Epithelial cell of esophagus (primary cell): ENCODE results near the gene SUGCT.

ENCODE experiments used
- DNase-seq: peaks from one replicate; pipeline ENCODE4 v3.0.0; 2010; ENCODE audit warnings: low read depth
- H3K4me3 ChIP-seq: 2 replicates; pipeline ENCODE4 v1.5.1; 2011; ENCODE audit warnings: mild to moderate bottlenecking, low read length, control low read depth
- TF ChIP-seq, protein P1 (sequence below): IDR thresholded peaks from 2 replicates; pipeline ENCODE4 v1.5.1; 2011; ENCODE audit warnings: low read depth, mild to moderate bottlenecking, low read length, control low read depth, inconsistent platforms; ENCODE audit not compliant: insufficient read depth; ENCODE audit errors: missing control alignments

SUGCT gene

DNA sequence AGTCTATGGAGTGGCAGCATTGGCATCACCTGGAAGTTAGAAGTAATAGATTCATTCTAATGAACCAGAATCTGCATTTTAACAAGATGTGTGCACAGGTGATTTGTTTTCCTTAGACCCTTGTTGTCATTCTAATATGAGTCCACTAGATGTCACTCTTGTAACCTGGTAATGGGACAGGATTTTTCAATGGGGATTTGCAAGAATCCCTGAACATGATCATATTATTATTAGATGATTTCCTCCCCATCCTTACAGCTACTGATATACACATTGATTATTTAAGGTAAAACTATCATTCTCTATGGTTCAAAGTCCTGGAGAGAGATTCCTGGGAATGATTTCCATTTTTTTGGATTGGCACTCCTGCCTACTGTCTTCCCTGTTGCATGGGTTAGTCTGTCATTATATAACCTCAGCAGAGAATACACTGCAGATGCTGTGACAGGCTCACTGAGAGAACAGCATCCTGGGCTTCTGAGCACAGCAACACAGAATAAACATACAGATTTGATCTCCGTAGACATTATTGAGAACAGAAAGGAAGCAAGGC is 194.9 kb downstream of the SUGCT start:
- TF ChIP-seq, protein P1, sequence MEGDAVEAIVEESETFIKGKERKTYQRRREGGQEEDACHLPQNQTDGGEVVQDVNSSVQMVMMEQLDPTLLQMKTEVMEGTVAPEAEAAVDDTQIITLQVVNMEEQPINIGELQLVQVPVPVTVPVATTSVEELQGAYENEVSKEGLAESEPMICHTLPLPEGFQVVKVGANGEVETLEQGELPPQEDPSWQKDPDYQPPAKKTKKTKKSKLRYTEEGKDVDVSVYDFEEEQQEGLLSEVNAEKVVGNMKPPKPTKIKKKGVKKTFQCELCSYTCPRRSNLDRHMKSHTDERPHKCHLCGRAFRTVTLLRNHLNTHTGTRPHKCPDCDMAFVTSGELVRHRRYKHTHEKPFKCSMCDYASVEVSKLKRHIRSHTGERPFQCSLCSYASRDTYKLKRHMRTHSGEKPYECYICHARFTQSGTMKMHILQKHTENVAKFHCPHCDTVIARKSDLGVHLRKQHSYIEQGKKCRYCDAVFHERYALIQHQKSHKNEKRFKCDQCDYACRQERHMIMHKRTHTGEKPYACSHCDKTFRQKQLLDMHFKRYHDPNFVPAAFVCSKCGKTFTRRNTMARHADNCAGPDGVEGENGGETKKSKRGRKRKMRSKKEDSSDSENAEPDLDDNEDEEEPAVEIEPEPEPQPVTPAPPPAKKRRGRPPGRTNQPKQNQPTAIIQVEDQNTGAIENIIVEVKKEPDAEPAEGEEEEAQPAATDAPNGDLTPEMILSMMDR = peak; percentile 59
- H3K4me3 ChIP-seq = no peak overlapping the region
- peak; percentile 69 for DNase-seq

DNA sequence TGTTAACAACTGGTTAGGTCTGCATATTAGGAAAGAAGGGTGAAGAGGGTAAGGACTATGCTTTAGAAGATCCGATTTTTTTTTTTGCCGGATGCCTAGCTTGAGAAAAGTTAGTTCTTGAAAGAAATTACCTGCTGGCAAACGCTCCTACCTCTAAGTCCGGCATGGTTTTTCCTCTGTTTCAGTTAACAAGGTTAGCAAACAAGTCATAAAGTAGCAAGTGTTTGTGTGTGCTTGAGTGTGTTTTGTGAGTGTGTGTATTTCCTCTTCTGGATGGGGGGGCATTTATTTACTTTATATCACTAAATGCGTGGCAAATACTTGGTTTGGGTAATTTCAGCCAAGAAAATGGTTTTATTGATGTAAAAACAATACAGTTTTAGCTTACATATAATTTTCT is 195.6 kb downstream of the SUGCT start:
- no peak for DNase-seq
- no peak overlapping the region for H3K4me3 ChIP-seq
- TF ChIP-seq, protein P1 = no peak

DNA sequence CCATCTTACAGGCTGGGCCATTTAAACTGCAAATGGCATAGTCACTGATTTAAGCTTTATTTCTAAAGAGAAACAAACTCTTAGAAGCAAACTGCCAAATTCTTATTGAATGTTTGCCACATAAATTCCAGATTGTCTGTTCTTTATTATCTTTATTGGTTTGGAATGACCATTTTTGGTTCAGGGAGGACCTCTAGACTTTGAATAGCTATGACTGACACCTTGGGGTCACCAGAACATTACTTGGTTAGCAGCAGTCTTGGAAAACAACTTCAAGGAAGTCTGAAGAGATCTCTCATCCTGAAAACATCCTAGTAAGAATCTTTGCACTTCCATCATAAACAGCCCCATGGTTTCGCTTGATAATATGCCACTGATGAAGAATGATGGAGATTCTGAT is 197.1 kb downstream of the SUGCT start:
- DNase-seq = no peak
- no peak overlapping the region for H3K4me3 ChIP-seq
- TF ChIP-seq, protein P1 = no peak

DNA sequence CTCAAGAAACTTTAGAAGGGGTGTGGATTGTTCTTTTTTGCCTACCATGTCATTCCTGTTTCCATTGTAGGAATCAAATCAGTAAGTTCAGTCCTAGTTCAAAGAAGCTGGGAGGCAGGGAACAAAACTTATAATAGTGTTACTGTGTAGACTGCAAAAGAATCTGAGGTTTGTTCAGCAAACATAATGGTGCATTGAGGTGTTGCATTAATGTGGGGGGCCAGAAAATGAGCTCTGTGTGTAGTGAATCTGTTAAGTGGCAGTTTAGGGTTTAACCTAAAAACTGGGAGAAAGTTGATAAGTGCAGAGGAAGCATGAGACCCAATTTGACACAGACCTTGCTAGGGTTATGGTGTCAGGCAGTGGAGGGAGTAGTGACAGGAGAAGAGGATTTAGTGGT is 197.7 kb downstream of the SUGCT start:
- DNase-seq = no peak
- no peak overlapping the region for H3K4me3 ChIP-seq
- TF ChIP-seq, protein P1 = no peak

DNA sequence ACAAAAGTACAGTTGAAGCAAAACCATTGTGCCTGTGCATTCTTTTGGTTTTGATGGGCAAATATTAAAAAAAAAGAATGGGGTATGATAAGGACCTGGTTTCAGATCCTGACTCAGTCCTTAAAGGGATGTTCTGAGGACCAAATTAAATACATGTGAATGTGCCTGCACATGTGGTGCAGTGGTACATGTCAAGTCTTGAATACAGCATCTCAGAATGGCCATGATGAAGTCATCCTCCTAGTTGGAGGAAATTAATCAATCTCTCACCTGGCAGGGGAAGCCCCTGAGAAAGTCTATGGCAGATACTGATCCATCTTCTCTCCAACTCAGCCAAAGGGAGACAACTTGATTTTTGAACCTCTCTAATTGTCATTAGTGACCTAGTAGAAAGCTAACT is 207.0 kb downstream of the SUGCT start:
- TF ChIP-seq, protein P1 = no peak
- H3K4me3 ChIP-seq = no peak overlapping the region
- DNase-seq = peak; percentile 81

DNA sequence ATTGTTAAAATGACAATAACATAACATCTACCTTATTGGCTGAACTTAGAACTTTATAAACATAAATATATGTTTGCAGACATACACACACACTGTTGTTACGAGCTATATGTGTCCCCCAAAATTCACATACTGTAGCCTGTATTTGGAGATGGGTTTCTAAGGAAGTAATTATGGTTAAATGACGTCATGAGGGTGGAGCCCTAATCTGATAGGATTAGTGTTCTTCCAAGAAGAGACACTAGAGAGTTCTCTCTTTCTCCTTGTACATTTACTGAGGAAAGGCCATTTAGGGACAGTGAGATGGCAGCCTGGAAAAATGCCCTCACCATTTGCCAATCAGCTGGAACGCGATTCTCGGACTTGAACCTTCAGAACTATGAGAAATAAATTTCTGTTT is 211.7 kb downstream of the SUGCT start:
- H3K4me3 ChIP-seq = no peak overlapping the region
- TF ChIP-seq, protein P1 = no peak
- DNase-seq = no peak

DNA sequence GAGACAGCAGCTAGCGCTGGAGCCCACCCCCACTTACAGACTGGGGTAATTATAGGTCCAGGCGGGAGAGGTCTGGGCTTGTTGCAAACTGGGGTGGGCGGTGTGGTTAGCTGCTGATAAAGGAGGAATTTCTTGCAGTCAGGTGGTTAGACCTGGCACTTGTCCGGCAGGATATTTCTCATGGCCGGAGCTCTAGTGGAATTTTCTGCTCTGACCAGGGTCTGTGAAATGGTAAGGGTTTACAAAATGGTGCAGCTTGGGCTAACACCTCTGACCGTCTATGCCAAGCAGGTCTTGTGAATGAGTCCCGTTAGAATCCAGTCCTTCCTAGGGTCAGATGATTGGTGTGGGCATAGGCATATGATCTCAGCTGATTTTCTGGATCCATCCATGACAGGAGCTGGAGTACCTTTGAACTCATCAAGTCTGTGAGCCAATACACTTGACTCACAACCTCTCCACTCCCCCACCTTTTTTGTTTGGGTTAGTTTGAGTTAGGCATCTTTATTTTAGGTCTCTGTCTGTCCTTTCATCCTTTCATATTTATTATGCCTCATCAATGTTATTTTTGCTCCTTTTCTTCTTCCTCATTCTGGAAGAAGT is 213.4 kb downstream of the SUGCT start:
- no peak overlapping the region for H3K4me3 ChIP-seq
- TF ChIP-seq, protein P1 = no peak
- DNase-seq = no peak
